HCT116 (cell line): ENCODE data around the gene SETX.

Source experiments
- CBX3 ChIP-seq: IDR thresholded peaks from 2 replicates; pipeline ENCODE4 v1.6.1; 2012; ENCODE audit warnings: low read depth
- CTCF ChIP-seq, 3 experiments: fragments of 200-600 bp in 1 of 3; sonication (generic) in 1 of 3; IDR thresholded peaks in 2 of 3; conservative IDR thresholded peaks in 1 of 3; 2 replicates each; pipeline ENCODE4 v1.5.1; 2012 to 2017; ENCODE audit warnings: low read depth in 2 of 3, low read length in 2 of 3, antibody characterized with exemption in 1 of 3, borderline replicate concordance in 1 of 3, control low read depth in 1 of 3, mild to moderate bottlenecking in 1 of 3, mixed read lengths in 1 of 3, mixed run types in 1 of 3, moderate library complexity in 1 of 3; ENCODE audit not compliant: insufficient read depth in 1 of 3
- EZH2phosphoT487 ChIP-seq: fragments of 200-600 bp; IDR thresholded peaks from 2 replicates; pipeline ENCODE4 v1.6.1; 2018; ENCODE audit warnings: antibody characterized with exemption, borderline replicate concordance
- MAX ChIP-seq: IDR thresholded peaks from 2 replicates; pipeline ENCODE4 v1.6.1; 2012
- RAD21 ChIP-seq: IDR thresholded peaks from 2 replicates; pipeline ENCODE4 v1.6.1; 2012; ENCODE audit warnings: low read depth, mild to moderate bottlenecking
- YY1 ChIP-seq: IDR thresholded peaks from 2 replicates; pipeline ENCODE4 v1.6.1; 2011; ENCODE audit warnings: low read length, low read depth, moderate library complexity, mild to moderate bottlenecking; ENCODE audit not compliant: insufficient replicate concordance; ENCODE audit errors: extremely low read depth
- ZFX ChIP-seq: fragments of 450-650 bp; IDR thresholded peaks from 2 replicates; pipeline ENCODE4 v1.6.1; 2017

- TF ChIP-seq CTCF (IDR thresholded peaks at IDR 0.05 in 2 of 3, conservative IDR thresholded peaks at IDR 0.05 in 1 of 3; ENCODE audit: borderline replicate concordance in 1 of 3, insufficient read depth in 1 of 3, low read depth in 2 of 3, low read length in 2 of 3), result no peak
- no peak for TF ChIP-seq YY1
- no peak for TF ChIP-seq MAX
- TF ChIP-seq RAD21, result no peak
- TF ChIP-seq CBX3, result no peak
- TF ChIP-seq EZH2phosphoT487, result no peak
- TF ChIP-seq ZFX, result no peak
These were observed 79.9 kb downstream of the SETX start for GRCh38 chr9:132274861-132275260.
